Measurements from ENCODE around the gene TRAF3IP3.
A peak's percentile ranks its signal among the peaks of the same experiment; 100 is the strongest.

TRAF3IP3 gene

DNA sequence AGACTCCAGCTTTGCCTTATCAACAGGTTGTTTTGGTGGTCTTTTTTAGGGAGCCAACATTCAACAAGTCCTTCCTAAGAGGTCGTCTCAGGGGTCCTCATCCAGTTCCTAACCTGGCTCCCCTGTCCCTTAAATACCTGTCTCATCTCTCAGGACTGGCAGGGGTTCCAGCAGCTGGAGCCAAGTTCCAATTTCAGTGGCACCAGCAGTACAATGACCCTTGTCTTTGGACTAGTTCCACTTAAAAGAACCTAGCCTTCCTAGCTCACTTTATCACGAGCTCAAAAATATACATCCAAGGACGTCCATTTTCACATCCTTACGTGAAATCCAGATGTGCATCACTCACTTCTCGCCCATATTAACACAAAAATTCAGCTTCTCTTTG is 18.7 kb upstream of the TRAF3IP3 start:
- DNase-seq (ENCODE audit: low read depth) = no peak

DNA sequence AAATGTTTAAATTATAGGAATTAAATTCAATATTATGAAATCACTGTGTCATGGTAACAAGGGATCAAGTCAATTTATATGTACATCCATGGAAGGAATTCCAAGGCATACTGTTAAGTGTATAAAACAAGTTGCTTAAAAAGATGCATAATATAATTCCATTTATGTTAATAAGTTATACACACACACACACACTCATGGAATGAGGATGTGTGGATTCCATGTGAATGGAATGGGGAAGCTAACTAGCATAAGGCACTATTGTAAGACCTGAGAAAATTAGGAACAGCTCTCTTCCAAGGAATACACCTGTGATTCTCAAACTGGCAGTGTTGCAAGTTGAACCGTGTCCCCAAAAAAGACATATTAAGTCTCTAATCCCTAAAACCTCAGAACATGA is 17.6 kb upstream of the TRAF3IP3 start:
- no peak for DNase-seq (ENCODE audit: low read depth)

DNA sequence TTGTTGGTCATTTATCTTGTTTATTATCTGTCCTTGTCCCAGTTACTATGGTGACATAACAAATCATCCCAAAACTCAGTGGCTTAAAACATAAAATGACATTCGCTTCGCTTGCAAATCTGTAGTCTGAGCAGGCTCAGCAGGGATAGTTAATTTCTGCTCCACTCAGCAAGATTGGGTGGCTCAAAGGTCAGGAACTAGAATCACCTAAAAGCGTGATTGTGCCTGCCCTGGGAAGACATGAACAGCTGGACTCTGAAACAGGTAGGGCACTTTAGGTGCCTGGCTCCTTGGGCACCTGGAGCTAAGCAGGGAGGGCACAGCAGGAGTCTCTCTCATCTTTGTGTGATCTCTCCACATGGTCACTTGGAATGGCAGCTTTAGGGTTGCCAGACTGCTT is 14.7 kb upstream of the TRAF3IP3 start:
- DNase-seq (ENCODE audit: low read depth) = no peak

DNA sequence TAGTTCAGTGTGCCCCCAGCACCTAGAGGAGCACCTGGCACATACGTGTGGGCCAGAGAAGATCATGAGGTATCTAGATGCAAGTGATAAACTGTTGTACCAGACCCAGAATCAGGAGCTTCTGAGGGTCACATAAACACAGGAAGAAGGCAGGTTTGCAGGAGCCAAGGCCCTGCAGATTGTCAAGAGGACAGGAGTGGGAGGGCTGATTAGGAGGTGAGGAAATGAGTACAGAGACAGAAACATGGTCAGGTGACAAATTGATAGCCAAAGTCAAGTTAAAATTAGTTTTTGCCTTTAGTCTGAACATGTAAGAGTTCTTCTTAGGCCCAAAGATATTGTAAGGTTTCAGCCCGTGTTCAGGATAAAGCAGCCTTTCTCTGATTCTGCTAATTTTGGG is 14.0 kb upstream of the TRAF3IP3 start:
- no peak for DNase-seq (ENCODE audit: low read depth)

GRCh38 chr1:209742409-209743144 is 13.3 kb upstream of the TRAF3IP3 start:
- no peak for DNase-seq (ENCODE audit: low read depth)

DNA sequence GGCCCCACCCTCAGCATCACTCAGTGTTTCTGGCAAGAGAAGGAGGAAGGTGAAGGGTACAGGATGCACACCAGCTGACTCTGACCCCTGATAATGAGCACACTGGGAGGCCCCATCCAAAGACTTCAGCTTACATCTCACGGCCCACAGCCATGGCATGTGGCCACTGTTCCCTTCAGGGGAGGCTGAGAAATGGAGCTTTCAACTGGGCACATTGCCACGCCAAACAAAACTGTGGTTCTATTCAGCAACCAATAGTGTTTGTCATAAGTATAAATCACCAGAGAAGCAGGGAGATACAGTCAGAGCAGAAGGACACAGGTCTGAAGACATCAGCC is 12.7 kb upstream of the TRAF3IP3 start:
- peak; percentile 34 for DNase-seq (ENCODE audit: low read depth)

DNA sequence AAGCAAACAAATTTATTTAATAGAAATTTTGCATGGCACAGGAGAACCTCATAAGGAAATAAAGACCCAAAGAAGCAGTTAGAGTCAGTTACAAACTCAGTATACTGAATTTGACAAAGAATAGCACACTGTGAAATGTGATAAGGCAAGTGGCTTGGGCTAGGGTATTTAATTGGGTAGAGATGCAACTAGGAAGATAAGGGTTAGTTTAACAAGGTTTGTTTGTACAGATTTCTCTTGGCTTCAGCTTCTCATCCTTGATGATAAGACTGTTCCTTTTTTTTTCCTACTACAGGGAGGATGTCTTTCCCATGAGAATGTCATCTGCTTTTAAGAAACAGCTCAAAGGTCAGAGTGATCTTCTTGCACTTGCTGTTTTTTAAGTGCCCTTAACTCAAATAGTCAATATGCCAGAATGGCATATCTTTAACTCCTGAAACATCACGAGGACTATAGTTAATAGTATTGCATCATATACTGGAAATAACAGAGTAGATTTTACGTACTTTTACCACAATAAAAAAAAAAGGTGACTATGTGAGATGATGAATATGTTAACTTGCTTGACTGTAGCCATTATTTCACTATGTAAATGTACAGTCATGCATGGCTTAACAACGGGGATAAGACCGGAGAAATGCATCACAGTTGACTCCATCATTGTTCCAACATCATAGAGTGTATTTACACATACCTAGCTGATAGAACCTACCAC is 9.2 kb upstream of the TRAF3IP3 start:
- no peak for DNase-seq (ENCODE audit: low read depth)

DNA sequence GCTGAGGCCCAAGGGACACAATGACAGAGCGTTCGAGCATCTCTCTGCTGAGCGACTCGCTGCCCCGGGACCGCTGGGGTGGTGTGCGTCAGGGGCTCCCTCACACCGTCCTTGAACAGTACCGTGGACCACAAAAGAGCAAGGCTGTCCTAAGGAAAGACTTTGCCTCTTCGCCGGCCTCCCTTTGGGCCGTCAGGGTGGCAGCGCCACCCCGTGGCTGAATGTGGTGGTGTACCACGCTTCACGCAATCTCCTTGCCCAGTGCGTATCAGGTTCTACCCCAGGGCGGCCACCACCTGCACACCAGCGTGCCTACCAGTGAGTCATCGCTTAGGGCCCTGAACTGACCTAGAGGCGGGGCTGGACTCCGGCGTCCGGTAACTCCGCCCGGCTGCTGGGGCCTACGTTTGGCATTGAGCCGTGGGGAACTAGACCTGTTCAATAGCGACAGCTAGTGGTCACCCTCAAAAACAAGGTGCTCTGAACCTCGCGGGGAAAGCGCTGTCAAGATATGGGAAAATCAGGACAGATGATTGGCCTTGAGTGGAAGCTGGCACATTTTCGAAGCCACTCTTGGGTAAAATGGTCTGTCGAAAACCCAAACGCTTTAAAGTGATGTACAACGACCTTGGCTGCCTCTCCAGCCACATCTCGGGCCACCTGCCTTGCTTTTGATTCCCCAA is 8.1 kb upstream of the TRAF3IP3 start:
- DNase-seq (ENCODE audit: low read depth) = no peak

DNA sequence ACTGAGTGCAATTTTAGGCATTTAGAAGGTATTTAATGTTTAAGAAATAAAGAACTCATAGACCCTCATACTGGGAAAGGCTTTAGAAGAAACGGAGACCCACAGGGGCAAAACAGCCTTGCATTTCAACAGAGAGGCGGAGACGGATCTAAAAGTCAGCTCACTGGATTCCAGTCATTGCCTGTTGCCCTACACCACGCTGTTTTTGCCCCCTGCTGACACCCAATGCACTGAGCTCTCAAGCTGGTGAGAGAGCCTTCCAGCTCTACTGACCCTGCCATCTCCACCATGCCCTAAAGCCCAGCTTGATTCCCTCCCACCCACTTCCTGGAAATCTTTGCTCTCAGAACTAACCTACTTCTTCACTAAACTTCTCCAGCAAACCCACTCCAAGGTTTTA is 7.2 kb upstream of the TRAF3IP3 start:
- DNase-seq (ENCODE audit: low read depth) = no peak

- DNase-seq (ENCODE audit: low read depth) = no peak
Observed at GRCh38 chr1:209749205-209749604, 6.6 kb upstream of the TRAF3IP3 start.

- DNase-seq (ENCODE audit: low read depth) = no peak
Observed at GRCh38 chr1:209749670-209750323, 6.1 kb upstream of the TRAF3IP3 start.

GRCh38 chr1:209751627-209752231 is 4.1 kb upstream of the TRAF3IP3 start:
- DNase-seq (ENCODE audit: low read depth) = no peak

- DNase-seq (ENCODE audit: low read depth) = no peak
Observed at GRCh38 chr1:209752890-209753289, 3.0 kb upstream of the TRAF3IP3 start.

GRCh38 chr1:209755256-209755655 is 597 bp upstream of the TRAF3IP3 start:
- DNase-seq (ENCODE audit: low read depth) = no peak

DNA sequence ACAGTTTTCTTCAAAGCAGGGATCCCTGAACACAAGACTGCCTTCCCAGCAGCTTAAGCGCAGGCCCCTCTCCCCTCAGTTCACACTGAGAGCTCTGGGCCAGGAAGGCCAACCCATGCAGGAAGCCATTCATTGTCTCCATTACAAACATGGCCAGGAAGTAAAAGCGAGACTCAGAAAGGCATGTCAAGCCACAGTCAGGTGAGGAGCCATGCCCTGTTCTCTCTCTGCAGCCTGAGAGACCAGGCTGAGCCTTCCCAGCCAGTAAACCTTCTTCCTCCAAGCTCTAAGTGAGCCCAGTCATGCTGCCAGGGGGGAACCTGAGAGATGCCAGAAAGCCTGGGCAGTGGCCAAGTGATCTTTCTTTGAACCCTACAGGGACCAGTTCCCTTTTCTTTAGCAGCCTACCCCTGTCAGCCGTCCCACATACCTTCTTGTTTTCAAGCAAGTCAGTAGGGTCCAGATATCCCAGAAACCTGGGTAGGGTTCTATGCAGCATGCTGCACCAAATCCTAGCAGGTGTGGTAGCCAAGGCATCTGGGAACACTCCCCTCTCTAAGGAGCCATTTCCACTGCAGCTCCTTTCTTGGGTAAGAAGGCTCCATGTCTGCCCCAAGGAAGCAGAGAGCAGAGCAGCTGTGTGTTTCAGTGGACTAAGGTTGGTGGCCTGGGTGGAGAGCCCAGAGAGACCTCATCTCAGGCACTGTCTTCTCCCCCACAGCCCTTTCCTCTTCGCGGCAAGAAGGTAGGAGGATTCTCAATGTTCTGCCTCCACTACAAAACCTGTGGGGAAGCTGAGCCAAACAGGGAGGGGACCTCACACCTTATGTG is 977 bp downstream of the TRAF3IP3 start:
- DNase-seq (ENCODE audit: low read depth) = no peak

- no peak for DNase-seq (ENCODE audit: low read depth)
Observed at GRCh38 chr1:209758400-209758799, 2.5 kb downstream of the TRAF3IP3 start.

DNA sequence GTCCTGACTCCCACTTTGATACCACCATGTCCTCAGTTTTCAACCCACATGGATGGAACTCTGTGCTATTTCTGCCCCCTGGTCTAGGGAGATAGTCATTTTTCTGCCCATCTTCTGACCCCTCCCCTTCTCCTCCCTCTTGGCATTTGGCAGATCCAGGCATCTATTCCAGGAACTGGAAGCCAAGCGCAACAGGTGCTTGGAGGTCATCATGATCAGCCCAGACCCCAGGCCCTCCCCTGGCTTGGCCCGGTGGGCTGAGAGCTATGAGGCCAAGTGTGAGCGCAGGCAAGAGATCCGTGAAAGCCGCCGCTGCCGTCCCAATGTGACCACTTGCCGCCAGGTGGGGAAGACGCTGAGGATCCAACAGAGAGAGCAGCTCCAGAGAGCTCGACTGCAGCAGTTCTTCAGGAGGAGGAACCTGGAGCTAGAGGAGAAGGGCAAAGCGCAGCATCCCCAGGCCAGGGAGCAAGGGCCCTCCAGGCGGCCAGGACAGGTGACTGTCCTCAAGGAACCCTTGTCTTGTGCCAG is 4.0 kb downstream of the TRAF3IP3 start:
- DNase-seq (ENCODE audit: low read depth) = no peak

DNA sequence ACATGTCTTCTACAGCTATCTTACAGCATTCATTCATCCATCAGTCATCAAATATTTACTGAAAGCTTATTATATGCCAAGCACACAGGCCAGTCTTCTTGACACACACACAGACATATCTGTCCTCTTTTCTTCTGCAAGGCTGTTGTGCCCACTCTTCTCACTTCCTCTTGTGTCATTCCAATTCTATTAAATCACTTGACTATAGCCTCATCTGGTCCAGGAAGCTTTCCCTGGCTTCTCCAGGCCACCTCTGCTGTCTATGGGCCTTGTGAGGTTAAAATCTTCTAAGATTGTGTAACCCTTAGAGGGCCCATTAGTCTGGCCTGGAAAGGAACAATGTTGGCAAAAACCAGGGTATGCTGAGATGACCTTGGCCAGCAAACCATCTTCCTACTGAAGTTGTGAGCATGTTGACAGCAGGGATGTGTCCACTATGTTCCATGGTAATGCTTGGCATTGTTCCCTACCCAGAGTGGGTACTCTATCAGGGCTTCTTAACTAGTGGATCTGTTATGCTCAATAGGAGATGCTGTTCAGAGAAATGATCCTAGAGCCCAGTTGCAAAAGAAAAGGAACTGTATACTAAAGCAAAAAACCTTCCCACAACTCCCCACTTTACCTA is 5.3 kb downstream of the TRAF3IP3 start:
- no peak for DNase-seq (ENCODE audit: low read depth)

DNA sequence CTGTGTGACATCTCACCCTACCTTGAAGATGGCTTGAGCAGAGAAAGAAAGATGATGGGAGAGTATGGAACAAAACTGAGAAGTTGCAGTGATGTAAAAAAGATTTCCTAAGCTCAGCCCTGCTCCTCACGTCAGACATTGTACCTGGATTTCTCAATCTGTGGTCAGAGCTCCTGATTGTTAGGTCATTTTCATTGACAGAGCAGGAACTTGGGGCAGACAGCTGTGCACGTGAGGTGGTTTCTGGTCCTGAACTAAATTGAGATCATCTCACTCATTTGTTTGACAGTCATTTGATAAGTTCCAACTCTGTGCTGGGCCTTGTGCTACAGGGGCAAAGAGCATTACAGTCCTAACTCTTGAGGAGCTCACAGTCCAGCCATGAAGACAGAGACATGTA is 10.2 kb downstream of the TRAF3IP3 start:
- DNase-seq (ENCODE audit: low read depth) = no peak

- no peak for DNase-seq (ENCODE audit: low read depth)
Observed at GRCh38 chr1:209767096-209767495, 11.2 kb downstream of the TRAF3IP3 start.

GRCh38 chr1:209767706-209768105 is 11.9 kb downstream of the TRAF3IP3 start:
- DNase-seq (ENCODE audit: low read depth) = no peak

Measured in GM04503 (cell line).